Neural progenitor cell (in vitro differentiated cells): ENCODE data around the gene MDM4. TPM values are rescaled to one million over a fixed set of nuclear protein-coding genes. Genes with fewer than 3 reads are reported as not detected.

Source experiments
- DNase-seq: peaks from one replicate; pipeline ENCODE4 v3.0.0-alpha.2; 2016; ENCODE audit warnings: low spot score
- H2AFZ ChIP-seq: fragments of 200-600 bp; sonication (generic); replicated peaks from 2 replicates; pipeline ENCODE4 v1.6.1; 2016; ENCODE audit warnings: antibody characterized with exemption
- H3F3A ChIP-seq: fragments of 200-600 bp; sonication (generic); 2 replicates; pipeline ENCODE4 v1.6.1; 2016; ENCODE audit warnings: antibody characterized with exemption, low read depth
- H3K27ac ChIP-seq: fragments of 200-600 bp; sonication (generic); 2 replicates; pipeline ENCODE4 v1.5.1; 2016; ENCODE audit warnings: mild to moderate bottlenecking
- H3K27me3 ChIP-seq: fragments of 200-600 bp; sonication (generic); 2 replicates; pipeline ENCODE4 v1.6.1; 2016; ENCODE audit warnings: mild to moderate bottlenecking, moderate library complexity
- H3K36me3 ChIP-seq: fragments of 200-600 bp; sonication (generic); 2 replicates; pipeline ENCODE4 v1.5.1; 2016
- H3K4me1 ChIP-seq: fragments of 200-600 bp; sonication (generic); 2 replicates; pipeline ENCODE4 v1.6.1; 2016; ENCODE audit warnings: mixed run types
- H3K4me2 ChIP-seq: fragments of 200-600 bp; sonication (generic); 2 replicates; pipeline ENCODE4 v1.6.1; 2016
- H3K4me3 ChIP-seq: fragments of 200-600 bp; sonication (generic); 2 replicates; pipeline ENCODE4 v1.5.1; 2016
- H3K79me2 ChIP-seq: fragments of 200-600 bp; sonication (generic); 2 replicates; pipeline ENCODE4 v1.6.1; 2016; ENCODE audit warnings: low read depth
- H3K9ac ChIP-seq: fragments of 200-600 bp; sonication (generic); 2 replicates; pipeline ENCODE4 v1.6.1; 2016
- H3K9me3 ChIP-seq: fragments of 200-600 bp; sonication (generic); 2 replicates; pipeline ENCODE4 v1.5.1; 2016; ENCODE audit warnings: low read depth
- H4K20me1 ChIP-seq: fragments of 200-600 bp; sonication (generic); 2 replicates; pipeline ENCODE4 v1.6.1; 2016; ENCODE audit warnings: low read depth
- H3K27ac Mint-ChIP-seq: 3 replicates; pipeline ENCODE4 v1.8.0; 2021; ENCODE audit warnings: mixed read lengths
- H3K27me3 Mint-ChIP-seq: 2 replicates; pipeline ENCODE4 v1.8.0; 2022; ENCODE audit warnings: low read depth, mild to moderate bottlenecking, inconsistent platforms, moderate library complexity, mixed read lengths; ENCODE audit not compliant: insufficient read depth
- H3K36me3 Mint-ChIP-seq: 3 replicates; pipeline ENCODE4 v1.8.0; 2021; ENCODE audit warnings: mixed read lengths
- H3K4me1 Mint-ChIP-seq: 3 replicates; pipeline ENCODE4 v1.8.0; 2021; ENCODE audit warnings: mixed read lengths
- H3K4me3 Mint-ChIP-seq: 3 replicates; pipeline ENCODE4 v1.8.0; 2021; ENCODE audit warnings: mild to moderate bottlenecking, moderate library complexity, mixed read lengths
- H3K9me3 Mint-ChIP-seq: 3 replicates; pipeline ENCODE4 v1.8.0; 2020; ENCODE audit warnings: mixed read lengths
- EZH2 ChIP-seq: fragments of 200-600 bp; sonication (generic); IDR thresholded peaks from 2 replicates; pipeline ENCODE4 v1.6.1; 2017; ENCODE audit warnings: antibody characterized with exemption, mild to moderate bottlenecking, moderate library complexity
- EZH2phosphoT487 ChIP-seq: fragments of 200-600 bp; sonication (generic); IDR thresholded peaks from 2 replicates; pipeline ENCODE4 v1.6.1; 2017; ENCODE audit warnings: antibody characterized with exemption
- total RNA-seq: library from RNA; depleted of rRNA; stranded (reverse); fragments of >200 nt; gene quantifications from 2 replicates; pipeline ENCODE4 v1.2.3, GENCODE V29; 2015; ENCODE audit warnings: low replicate concordance
- TF ChIP-seq, protein P1 (sequence below): fragments of 200-600 bp; sonication (generic); IDR thresholded peaks from 2 replicates; pipeline ENCODE4 v1.5.1; 2017; ENCODE audit warnings: antibody characterized with exemption, mild to moderate bottlenecking

MDM4 gene
- total RNA-seq, 1 donor from 2014 or later, result 72.9 TPM

DNA sequence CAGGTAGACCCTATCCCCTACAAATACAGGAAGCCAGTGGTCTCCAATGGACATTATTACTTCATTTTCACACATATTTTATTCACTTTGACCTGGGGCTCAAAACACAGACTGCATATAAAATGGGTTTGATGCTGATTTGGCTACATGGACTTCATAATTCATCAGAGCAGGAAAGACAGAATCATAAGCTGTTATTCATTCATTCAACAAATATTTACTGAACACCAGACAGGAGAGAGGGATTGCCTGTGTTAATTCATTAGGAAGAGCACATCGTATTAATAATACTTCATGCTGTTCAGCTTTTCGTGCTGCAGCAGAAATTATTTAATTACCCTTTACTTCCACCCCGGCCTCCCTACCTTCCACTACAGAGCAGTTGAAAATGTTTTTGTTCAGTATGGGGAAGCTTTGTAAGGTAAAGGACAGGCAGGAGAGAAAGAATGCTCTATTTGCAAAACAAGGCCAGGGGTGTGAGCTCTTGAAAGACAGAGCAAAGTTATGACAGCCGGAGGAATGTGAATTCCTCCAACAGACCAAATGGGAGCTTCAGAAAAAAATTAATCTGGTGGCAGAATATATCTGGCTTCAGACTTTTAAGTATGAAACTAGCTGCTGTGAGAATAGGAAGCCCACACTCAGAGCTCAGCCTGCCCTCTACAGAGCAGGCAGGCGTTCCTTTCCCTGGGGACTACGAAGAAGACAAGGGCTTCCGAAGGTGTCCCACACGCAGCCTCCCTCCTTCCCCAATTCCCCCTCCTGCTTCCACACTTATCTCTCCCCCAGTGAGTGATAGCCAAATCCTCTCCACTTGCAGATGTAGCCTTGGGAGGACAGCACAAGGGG is 58.0 kb downstream of the MDM4 start:
- H3K27ac ChIP-seq, result no peak overlapping the region
- DNase-seq, result no peak
- no peak overlapping the region for H3K4me3 ChIP-seq
- H4K20me1 ChIP-seq, result no peaks in the 10 kb centered on the region
- Mint-ChIP-seq H3K36me3 (no peaks in the 10 kb centered on the region), H3K27me3 (peaks cover 11% of the 10 kb centered on the region), H3K4me3 (no peak overlapping the region), H3K27ac (no peak overlapping the region), H3K9me3 (no peaks in the 10 kb centered on the region), H3K4me1 (peaks cover 46% of the 10 kb centered on the region)
- no peaks in the 10 kb centered on the region for H3K79me2 ChIP-seq
- no peaks in the 10 kb centered on the region for H3K9me3 ChIP-seq
- peaks cover 3% of the 10 kb centered on the region for H3K27me3 ChIP-seq
- TF ChIP-seq, protein P1, sequence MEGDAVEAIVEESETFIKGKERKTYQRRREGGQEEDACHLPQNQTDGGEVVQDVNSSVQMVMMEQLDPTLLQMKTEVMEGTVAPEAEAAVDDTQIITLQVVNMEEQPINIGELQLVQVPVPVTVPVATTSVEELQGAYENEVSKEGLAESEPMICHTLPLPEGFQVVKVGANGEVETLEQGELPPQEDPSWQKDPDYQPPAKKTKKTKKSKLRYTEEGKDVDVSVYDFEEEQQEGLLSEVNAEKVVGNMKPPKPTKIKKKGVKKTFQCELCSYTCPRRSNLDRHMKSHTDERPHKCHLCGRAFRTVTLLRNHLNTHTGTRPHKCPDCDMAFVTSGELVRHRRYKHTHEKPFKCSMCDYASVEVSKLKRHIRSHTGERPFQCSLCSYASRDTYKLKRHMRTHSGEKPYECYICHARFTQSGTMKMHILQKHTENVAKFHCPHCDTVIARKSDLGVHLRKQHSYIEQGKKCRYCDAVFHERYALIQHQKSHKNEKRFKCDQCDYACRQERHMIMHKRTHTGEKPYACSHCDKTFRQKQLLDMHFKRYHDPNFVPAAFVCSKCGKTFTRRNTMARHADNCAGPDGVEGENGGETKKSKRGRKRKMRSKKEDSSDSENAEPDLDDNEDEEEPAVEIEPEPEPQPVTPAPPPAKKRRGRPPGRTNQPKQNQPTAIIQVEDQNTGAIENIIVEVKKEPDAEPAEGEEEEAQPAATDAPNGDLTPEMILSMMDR, result no peak
- no peak for TF ChIP-seq EZH2
- TF ChIP-seq EZH2phosphoT487, result no peak
- peaks cover 26% of the 10 kb centered on the region for H3F3A ChIP-seq
- H2AFZ ChIP-seq, result no peak overlapping the region
- H3K4me1 ChIP-seq, result peaks cover 47% of the 10 kb centered on the region
- H3K4me2 ChIP-seq, result no peak overlapping the region
- H3K36me3 ChIP-seq, result no peaks in the 10 kb centered on the region
- no peak overlapping the region for H3K9ac ChIP-seq

DNA sequence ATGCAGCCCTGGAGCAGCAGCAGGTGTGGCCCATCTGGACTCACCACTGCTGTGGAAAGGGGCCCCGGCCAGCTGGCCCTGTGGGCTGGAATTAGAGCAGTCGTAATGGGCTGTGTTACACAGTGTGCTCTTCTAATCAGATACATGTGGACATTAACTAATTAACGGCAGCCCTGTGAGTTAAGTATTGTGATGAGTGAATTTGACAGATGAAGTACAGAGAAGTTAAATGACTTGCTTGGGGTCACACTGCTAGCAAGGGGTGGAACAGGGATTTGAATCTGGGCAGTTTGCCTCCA is 58.6 kb downstream of the MDM4 start:
- no peaks in the 10 kb centered on the region for H3K9me3 Mint-ChIP-seq
- Histone ChIP-seq H3K4me3 (no peak overlapping the region), H4K20me1 (no peaks in the 10 kb centered on the region), H3K79me2 (no peaks in the 10 kb centered on the region), H3K36me3 (no peaks in the 10 kb centered on the region), H3K9ac (no peak overlapping the region), H3K9me3 (no peaks in the 10 kb centered on the region), H3K4me1 (peaks cover 51% of the 10 kb centered on the region), H3K27me3 (peaks cover 3% of the 10 kb centered on the region), H3F3A (peaks cover 25% of the 10 kb centered on the region), H3K4me2 (no peak overlapping the region), H2AFZ (no peak overlapping the region), H3K27ac (no peak overlapping the region)
- DNase-seq, result no peak
- no peak overlapping the region for H3K4me3 Mint-ChIP-seq
- H3K36me3 Mint-ChIP-seq, result no peaks in the 10 kb centered on the region
- peaks cover 47% of the 10 kb centered on the region for H3K4me1 Mint-ChIP-seq
- no peak overlapping the region for H3K27ac Mint-ChIP-seq
- H3K27me3 Mint-ChIP-seq, result peaks cover 14% of the 10 kb centered on the region
- TF ChIP-seq, protein P1, result no peak
- TF ChIP-seq EZH2phosphoT487 (no peak), EZH2 (no peak)

DNA sequence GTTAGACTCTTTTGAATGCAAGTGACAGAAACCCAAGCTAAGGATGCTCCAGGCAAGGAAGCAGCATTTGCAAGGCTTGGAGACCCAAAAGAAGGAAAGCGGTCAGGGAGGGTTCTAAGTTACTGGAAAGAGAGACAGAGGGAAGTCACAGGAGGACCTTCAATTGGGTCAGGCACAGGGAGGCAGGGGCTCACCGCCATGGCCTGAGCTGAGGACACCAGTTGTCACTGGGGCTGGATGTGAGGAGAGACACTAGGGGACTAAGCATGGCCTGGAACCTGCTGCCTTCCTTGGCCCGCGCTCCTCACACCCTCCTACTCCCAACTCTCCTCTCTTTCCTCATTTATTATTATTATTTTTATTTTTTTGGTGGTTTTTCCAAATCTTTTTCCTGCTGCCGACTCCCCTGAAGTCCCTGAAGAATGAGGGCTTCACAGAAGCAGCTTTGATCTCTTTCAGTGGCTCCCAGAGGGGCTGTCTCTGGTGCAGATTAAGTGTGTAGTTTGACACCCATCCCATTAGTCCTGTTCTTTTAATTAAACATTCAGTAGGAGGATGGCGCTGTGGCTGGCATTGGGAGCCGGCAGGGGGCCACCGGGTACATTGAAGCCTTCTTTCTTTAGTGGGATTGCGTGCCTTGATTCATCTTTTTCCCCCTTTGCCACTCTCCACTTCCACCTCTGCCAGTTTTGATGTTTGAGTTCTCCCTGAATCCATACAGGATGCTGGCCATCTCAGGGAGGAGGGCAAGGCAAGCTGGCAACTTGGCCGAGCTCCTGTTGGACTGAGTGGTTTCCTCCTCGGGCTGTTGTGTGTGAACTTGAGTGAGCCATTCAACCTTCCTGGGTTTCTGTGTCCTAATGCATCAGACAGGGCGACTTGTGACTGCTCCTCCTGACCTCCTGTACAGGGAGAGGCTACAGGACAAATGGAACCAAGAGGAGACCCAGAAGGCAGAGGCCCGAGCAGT is 59.3 kb downstream of the MDM4 start:
- Histone ChIP-seq H3K9me3 (no peaks in the 10 kb centered on the region), H3K9ac (no peak overlapping the region), H3K27me3 (peaks cover 3% of the 10 kb centered on the region), H3K4me3 (no peak overlapping the region), H3K27ac (no peak overlapping the region), H3K79me2 (no peaks in the 10 kb centered on the region), H2AFZ (no peak overlapping the region), H4K20me1 (no peaks in the 10 kb centered on the region), H3F3A (peaks cover 25% of the 10 kb centered on the region), H3K4me1 (peaks cover 56% of the 10 kb centered on the region), H3K4me2 (peak overlapping the region; percentile 31), H3K36me3 (no peaks in the 10 kb centered on the region)
- TF ChIP-seq EZH2 (no peak), EZH2phosphoT487 (no peak)
- peaks cover 15% of the 10 kb centered on the region for H3K27me3 Mint-ChIP-seq
- H3K9me3 Mint-ChIP-seq, result no peaks in the 10 kb centered on the region
- no peak overlapping the region for H3K4me3 Mint-ChIP-seq
- no peaks in the 10 kb centered on the region for H3K36me3 Mint-ChIP-seq
- H3K27ac Mint-ChIP-seq, result no peak overlapping the region
- H3K4me1 Mint-ChIP-seq, result peaks cover 53% of the 10 kb centered on the region
- DNase-seq, result peak; percentile 29
